GM19468 (cell line): Measurements from ENCODE around the gene SPINK7.
"Not testable (repeated sequence)": the region's sequence is repeated elsewhere in the genome, so short reads cannot be mapped to it uniquely, and the experiment has no call there.

ENCODE experiments used
- ATAC-seq: cut with Tn5 transposase; IDR thresholded peaks from one replicate; pipeline ENCODE4 v1.9.1; 2021; ENCODE audit warnings: mild to moderate bottlenecking, moderate library complexity, moderate number of reproducible peaks; ENCODE audit not compliant: unreplicated experiment; ENCODE audit errors: extremely low read depth

SPINK7 gene

GRCh38 chr5:148312153-148312552 is at the start of gene SPINK7:
SPINK7 (plus strand) TSS chr5:148312423; CDS start chr5:148312484, 61 bp downstream.
- ATAC-seq, result no peak

- no peak for ATAC-seq
Measured at GRCh38 chr5:148267962-148268361, 44.3 kb upstream of the SPINK7 start.

- ATAC-seq, result no peak
Measured at GRCh38 chr5:148268566-148268965, 43.7 kb upstream of the SPINK7 start, which contains the start of gene SPINK13. SPINK13 (plus strand) TSS chr5:148268794; CDS start chr5:148270073, 1,279 bp downstream.

- not testable (repeated sequence) for ATAC-seq
Measured at GRCh38 chr5:148275129-148275528, 37.1 kb upstream of the SPINK7 start.

- ATAC-seq, result not testable (repeated sequence)
Measured at GRCh38 chr5:148280893-148281292, 31.3 kb upstream of the SPINK7 start.

GRCh38 chr5:148281336-148281735 is 30.9 kb upstream of the SPINK7 start:
- not testable (repeated sequence) for ATAC-seq

- ATAC-seq, result no peak
Measured at GRCh38 chr5:148290271-148291195, 21.7 kb upstream of the SPINK7 start.

GRCh38 chr5:148297731-148298130 is 14.5 kb upstream of the SPINK7 start:
- no peak for ATAC-seq

GRCh38 chr5:148306446-148306845 is 5.8 kb upstream of the SPINK7 start:
- no peak for ATAC-seq

- no peak for ATAC-seq
Measured at GRCh38 chr5:148309019-148309418, 3.2 kb upstream of the SPINK7 start.

GRCh38 chr5:148309746-148310145 is 2.5 kb upstream of the SPINK7 start:
- ATAC-seq, result no peak

- no peak for ATAC-seq
Measured at GRCh38 chr5:148311484-148311883, 739 bp upstream of the SPINK7 start.

- ATAC-seq, result no peak
Measured at GRCh38 chr5:148314187-148314586, 2.0 kb downstream of the SPINK7 start.

- no peak for ATAC-seq
Measured at GRCh38 chr5:148314731-148315130, 2.5 kb downstream of the SPINK7 start.

- not testable (repeated sequence) for ATAC-seq
Measured at GRCh38 chr5:148320011-148320963, 8.1 kb downstream of the SPINK7 start.

GRCh38 chr5:148333262-148333849 is 21.1 kb downstream of the SPINK7 start:
- ATAC-seq, result no peak

- no peak for ATAC-seq
Measured at GRCh38 chr5:148335259-148335658, 23.0 kb downstream of the SPINK7 start, which contains the start of gene SPINK9. SPINK9 (plus strand) TSS chr5:148335559; CDS start chr5:148335614, 55 bp downstream.

GRCh38 chr5:148336704-148337435 is 24.6 kb downstream of the SPINK7 start:
- no peak for ATAC-seq

GRCh38 chr5:148342371-148343045 is 30.3 kb downstream of the SPINK7 start:
- no peak for ATAC-seq
